ENCODE results near the gene SPTLC3.

Gene SPTLC3

GRCh38 chr20:13207016-13207415, 198.2 kb downstream of the SPTLC3 start:
- no peaks in the 10 kb centered on the region for H3K9me3 ChIP-seq (ENCODE audit: control insufficient read depth, low read length)
- H3K27ac ChIP-seq: no peak overlapping the region
- no peak overlapping the region for H2AFZ ChIP-seq
- H3K4me1 ChIP-seq: no peaks in the 10 kb centered on the region
- TF ChIP-seq CTCF (IDR thresholded peaks at IDR 0.05): no peak
- no peak overlapping the region for H3K4me3 ChIP-seq (ENCODE audit: low read depth, low read length)
- H3K27me3 ChIP-seq (ENCODE audit: control insufficient read depth, insufficient read depth, low read length): no peaks in the 10 kb centered on the region
- H3K4me2 ChIP-seq (ENCODE audit: low read length): no peak overlapping the region
- H3K36me3 ChIP-seq (ENCODE audit: control insufficient read depth, insufficient read depth, low read length): no peaks in the 10 kb centered on the region
- no peak overlapping the region for H3K9ac ChIP-seq
- no peaks in the 10 kb centered on the region for H3K79me2 ChIP-seq

DNA sequence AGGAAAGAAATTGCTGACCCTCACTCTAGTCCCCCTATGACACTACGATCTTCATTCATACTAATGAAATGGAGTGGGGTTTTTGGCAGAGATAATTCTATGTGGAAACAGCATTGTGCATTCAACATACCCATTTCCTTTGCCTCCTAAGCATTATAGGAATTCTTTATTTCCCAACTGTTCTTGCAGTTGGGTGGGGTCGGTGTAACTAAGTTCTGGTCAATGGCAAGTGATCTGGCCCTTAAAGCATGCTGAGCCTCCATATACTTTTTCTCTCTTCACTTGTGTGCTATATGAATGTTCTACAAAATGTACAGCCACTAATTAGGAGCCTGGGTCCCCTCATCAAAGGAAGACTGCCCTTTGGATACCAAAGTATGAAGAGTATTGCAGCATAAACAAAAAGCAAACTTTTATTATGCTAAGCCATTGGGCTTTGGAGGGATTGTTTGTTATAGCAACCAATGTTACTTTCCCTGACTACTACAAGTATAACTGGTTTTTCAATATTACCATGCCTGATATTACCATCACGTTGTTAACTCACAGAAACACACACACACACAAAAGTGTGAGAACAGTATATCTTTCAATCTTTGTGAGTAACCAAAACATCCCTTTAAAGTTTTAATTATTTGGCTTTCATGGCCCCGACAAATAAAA, 203.3 kb downstream of the SPTLC3 start:
- Histone ChIP-seq H3K27ac (no peak overlapping the region), H3K79me2 (no peaks in the 10 kb centered on the region), H3K4me2 (ENCODE audit: low read length) (no peak overlapping the region), H3K4me1 (no peaks in the 10 kb centered on the region), H3K27me3 (ENCODE audit: control insufficient read depth, insufficient read depth, low read length) (no peaks in the 10 kb centered on the region), H3K4me3 (ENCODE audit: low read depth, low read length) (no peak overlapping the region), H3K9ac (no peak overlapping the region), H3K36me3 (ENCODE audit: control insufficient read depth, insufficient read depth, low read length) (no peaks in the 10 kb centered on the region), H2AFZ (no peak overlapping the region), H3K9me3 (ENCODE audit: control insufficient read depth, low read length) (no peaks in the 10 kb centered on the region)
- TF ChIP-seq CTCF (IDR thresholded peaks at IDR 0.05): no peak

DNA sequence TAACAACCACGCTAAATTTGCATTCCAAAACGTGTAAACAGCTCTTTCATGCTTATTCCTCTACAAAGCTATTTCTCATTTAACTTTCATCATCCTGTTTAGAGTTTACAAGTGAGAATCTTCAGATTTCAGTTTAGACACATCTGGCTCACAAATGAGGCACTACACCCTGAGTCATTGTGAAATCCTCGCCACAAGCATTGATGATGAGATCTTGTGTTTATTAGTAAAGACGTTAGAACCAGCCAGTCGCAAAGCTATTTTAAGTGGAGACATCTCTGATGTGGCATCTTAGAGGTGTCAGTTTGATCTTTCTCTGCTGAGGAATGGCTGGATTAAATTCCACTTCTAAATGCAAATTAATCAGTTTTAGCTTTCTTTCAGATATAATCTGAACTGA, 204.0 kb downstream of the SPTLC3 start:
- Histone ChIP-seq H2AFZ (no peak overlapping the region), H3K9ac (no peak overlapping the region), H3K79me2 (no peaks in the 10 kb centered on the region), H3K9me3 (ENCODE audit: control insufficient read depth, low read length) (no peaks in the 10 kb centered on the region), H3K27me3 (ENCODE audit: control insufficient read depth, insufficient read depth, low read length) (no peaks in the 10 kb centered on the region), H3K36me3 (ENCODE audit: control insufficient read depth, insufficient read depth, low read length) (no peaks in the 10 kb centered on the region), H3K27ac (no peak overlapping the region), H3K4me3 (ENCODE audit: low read depth, low read length) (no peak overlapping the region), H3K4me1 (no peaks in the 10 kb centered on the region), H3K4me2 (ENCODE audit: low read length) (no peak overlapping the region)
- TF ChIP-seq CTCF (IDR thresholded peaks at IDR 0.05): no peak

DNA sequence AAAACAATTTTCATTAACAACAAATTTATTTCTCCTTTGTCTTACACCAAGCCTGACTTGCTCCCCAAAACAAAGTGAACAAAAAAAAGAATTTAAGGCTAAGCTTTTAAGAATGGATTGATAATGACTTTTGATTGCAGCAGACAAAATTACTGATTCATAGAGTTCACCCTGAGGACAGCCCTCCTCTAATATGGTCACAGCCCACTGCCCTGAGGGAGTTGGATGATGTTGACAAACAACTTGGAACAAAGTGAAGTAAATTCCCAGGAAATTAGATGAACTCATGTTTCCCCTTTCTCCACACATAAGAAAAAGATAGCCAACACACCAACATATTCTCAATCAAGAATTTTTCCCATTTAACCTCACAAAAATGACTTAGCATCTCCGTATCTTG, 204.6 kb downstream of the SPTLC3 start:
- Histone ChIP-seq H3K79me2 (no peaks in the 10 kb centered on the region), H3K9ac (no peak overlapping the region), H3K36me3 (ENCODE audit: control insufficient read depth, insufficient read depth, low read length) (no peaks in the 10 kb centered on the region), H3K4me3 (ENCODE audit: low read depth, low read length) (no peak overlapping the region), H3K4me2 (ENCODE audit: low read length) (no peak overlapping the region), H2AFZ (no peak overlapping the region), H3K27ac (no peak overlapping the region), H3K9me3 (ENCODE audit: control insufficient read depth, low read length) (no peaks in the 10 kb centered on the region), H3K4me1 (no peaks in the 10 kb centered on the region), H3K27me3 (ENCODE audit: control insufficient read depth, insufficient read depth, low read length) (no peaks in the 10 kb centered on the region)
- TF ChIP-seq CTCF (IDR thresholded peaks at IDR 0.05): no peak

DNA sequence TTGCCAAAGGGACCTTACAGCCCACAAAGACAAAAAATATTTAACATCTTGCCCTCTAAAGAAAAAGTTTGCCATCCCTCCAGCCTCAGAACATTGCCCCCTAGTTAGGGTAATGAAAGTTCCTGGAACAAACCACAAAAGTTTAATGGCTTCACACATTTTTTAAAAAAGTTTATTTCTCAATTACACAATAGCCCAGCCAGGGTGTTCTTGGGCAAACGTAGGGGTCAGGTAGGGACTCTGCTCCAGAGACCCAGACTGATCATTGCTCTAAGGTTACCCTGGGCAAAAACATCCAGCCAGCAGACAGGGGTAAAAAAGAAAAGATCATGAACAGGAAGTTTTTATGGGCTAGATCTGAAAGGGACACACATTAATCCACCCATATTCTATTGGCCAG, 207.8 kb downstream of the SPTLC3 start:
- no peak overlapping the region for H3K4me3 ChIP-seq (ENCODE audit: low read depth, low read length)
- no peak overlapping the region for H3K9ac ChIP-seq
- no peaks in the 10 kb centered on the region for H3K79me2 ChIP-seq
- H3K27me3 ChIP-seq (ENCODE audit: control insufficient read depth, insufficient read depth, low read length): no peaks in the 10 kb centered on the region
- H3K4me2 ChIP-seq (ENCODE audit: low read length): no peak overlapping the region
- no peaks in the 10 kb centered on the region for H3K9me3 ChIP-seq (ENCODE audit: control insufficient read depth, low read length)
- TF ChIP-seq CTCF (IDR thresholded peaks at IDR 0.05): no peak
- H3K4me1 ChIP-seq: peaks cover 2% of the 10 kb centered on the region
- no peak overlapping the region for H2AFZ ChIP-seq
- no peaks in the 10 kb centered on the region for H3K36me3 ChIP-seq (ENCODE audit: control insufficient read depth, insufficient read depth, low read length)
- H3K27ac ChIP-seq: no peak overlapping the region
